Body of pancreas (tissue), 4 donors: ENCODE measurements around the gene FRMPD4. TPM values are rescaled to one million over a fixed set of nuclear protein-coding genes. Genes with fewer than 3 reads are reported as not detected.

Source experiments
- ATAC-seq: fragments of 150-250 bp; one replicate; pipeline ENCODE4 v1.9.1; 2016
- DNase-seq, 4 donors: peaks; one replicate each; pipeline ENCODE4 v3.0.0-alpha.2; 2019
- H3K27ac ChIP-seq, 4 donors: fragments of 200-600 bp; sonication (generic); 1 replicate in 3 of 4; 2 replicates in 1 of 4; pipeline versions ENCODE4 v1.5.1 to v1.6.1; 2016 to 2019; ENCODE audit warnings: mild to moderate bottlenecking in 1 of 4, mixed read lengths in 1 of 4, moderate library complexity in 1 of 4
- H3K27me3 ChIP-seq, 2 donors: fragments of 200-600 bp; sonication (generic); one replicate each; pipeline ENCODE4 v1.6.0; 2016; ENCODE audit warnings: mild to moderate bottlenecking in 1 of 2
- H3K36me3 ChIP-seq, 2 donors: fragments of 200-600 bp; sonication (generic); replicated peaks in 1 of 2; 2 replicates each; pipeline ENCODE4 v1.5.1; 2016; ENCODE audit warnings: low read depth in 2 of 2; ENCODE audit not compliant: insufficient read depth in 1 of 2
- H3K4me1 ChIP-seq: fragments of 200-600 bp; sonication (generic); one replicate; pipeline ENCODE4 v1.6.0; 2016
- H3K4me3 ChIP-seq, 2 donors: fragments of 200-600 bp; sonication (generic); 1 replicate in 1 of 2; 2 replicates in 1 of 2; pipeline ENCODE4 v1.5.1; 2016 to 2019
- H3K9me3 ChIP-seq, 3 donors: fragments of 200-600 bp; sonication (generic); 1 replicate in 2 of 3; 2 replicates in 1 of 3; pipeline ENCODE4 v1.5.1; 2016
- POLR2A ChIP-seq, 3 donors: fragments of 450-650 bp; IDR thresholded peaks; one replicate each; pipeline ENCODE4 v1.6.1; 2016; ENCODE audit warnings: antibody characterized with exemption in 3 of 3, mild to moderate bottlenecking in 2 of 3
- WGBS, 2 donors: methylation state at CpG; one replicate each; pipeline ENCODE4 v1.1.5; 2017; 5-methylcytosine and 5-hydroxymethylcytosine counted together
- intact Hi-C: fragments of 100-400 bp; cut with DNase I; formaldehyde crosslinking; loops from one replicate; pipeline ENCODE4 v1.15.1; 2023
- total RNA-seq, 2 donors: library from RNA; depleted of rRNA; stranded (reverse); fragments of >200 nt; gene quantifications; one replicate each; pipeline ENCODE4 v1.1.0, GENCODE V29; 2016
- TF ChIP-seq, protein P1 (sequence below), 7 experiments: fragments of 450-650 bp in 4 of 7; fragments of 200-600 bp in 3 of 7; sonication (generic) in 3 of 7; IDR thresholded peaks; one replicate each; pipeline ENCODE4 v1.5.1; 2016 to 2019; ENCODE audit warnings: antibody characterized with exemption in 7 of 7

The FRMPD4 gene
- total RNA-seq, 2 donors from 2014 or later: 0.26 TPM; not detected in 1

GRCh38 chrX:12441381-12442128, 303.3 kb downstream of the FRMPD4 start:
- Histone ChIP-seq H3K27ac (no peak overlapping the region), H3K9me3 (no peaks in the 10 kb centered on the region), H3K36me3 (no peaks in the 10 kb centered on the region), H3K4me3 (no peak overlapping the region), H3K4me1 (no peaks in the 10 kb centered on the region), H3K27me3 (no peaks in the 10 kb centered on the region)
- TF ChIP-seq POLR2A (IDR thresholded peaks at IDR 0.05): no peak
- TF ChIP-seq, protein P1, sequence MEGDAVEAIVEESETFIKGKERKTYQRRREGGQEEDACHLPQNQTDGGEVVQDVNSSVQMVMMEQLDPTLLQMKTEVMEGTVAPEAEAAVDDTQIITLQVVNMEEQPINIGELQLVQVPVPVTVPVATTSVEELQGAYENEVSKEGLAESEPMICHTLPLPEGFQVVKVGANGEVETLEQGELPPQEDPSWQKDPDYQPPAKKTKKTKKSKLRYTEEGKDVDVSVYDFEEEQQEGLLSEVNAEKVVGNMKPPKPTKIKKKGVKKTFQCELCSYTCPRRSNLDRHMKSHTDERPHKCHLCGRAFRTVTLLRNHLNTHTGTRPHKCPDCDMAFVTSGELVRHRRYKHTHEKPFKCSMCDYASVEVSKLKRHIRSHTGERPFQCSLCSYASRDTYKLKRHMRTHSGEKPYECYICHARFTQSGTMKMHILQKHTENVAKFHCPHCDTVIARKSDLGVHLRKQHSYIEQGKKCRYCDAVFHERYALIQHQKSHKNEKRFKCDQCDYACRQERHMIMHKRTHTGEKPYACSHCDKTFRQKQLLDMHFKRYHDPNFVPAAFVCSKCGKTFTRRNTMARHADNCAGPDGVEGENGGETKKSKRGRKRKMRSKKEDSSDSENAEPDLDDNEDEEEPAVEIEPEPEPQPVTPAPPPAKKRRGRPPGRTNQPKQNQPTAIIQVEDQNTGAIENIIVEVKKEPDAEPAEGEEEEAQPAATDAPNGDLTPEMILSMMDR (IDR thresholded peaks at IDR 0.05): no peak
- WGBS, 2 donors: 34 to 40% methylated on average over 3 of the region's 3 CpGs
- DNase-seq (peak in 1 of 4 donors; percentile 2), ATAC-seq (no peak)
- intact Hi-C loops: no loop called here

GRCh38 chrX:12443534-12444098, 305.3 kb downstream of the FRMPD4 start:
- Histone ChIP-seq H3K36me3 (no peaks in the 10 kb centered on the region), H3K4me3 (no peak overlapping the region), H3K9me3 (no peaks in the 10 kb centered on the region), H3K4me1 (no peaks in the 10 kb centered on the region), H3K27me3 (no peaks in the 10 kb centered on the region), H3K27ac (no peak overlapping the region)
- DNase-seq (no peak), ATAC-seq (no peak)
- WGBS, 2 donors: 53 to 58% methylated on average over 7 of the region's 7 CpGs
- TF ChIP-seq, protein P1 (IDR thresholded peaks at IDR 0.05): no peak
- no peak for TF ChIP-seq POLR2A (IDR thresholded peaks at IDR 0.05)
- intact Hi-C loops: no loop called here

GRCh38 chrX:12446342-12447075, 308.2 kb downstream of the FRMPD4 start:
- WGBS, 2 donors: 61 to 68% methylated on average over 2 of the region's 7 CpGs
- ATAC-seq (no peak), DNase-seq (no peak)
- TF ChIP-seq POLR2A (IDR thresholded peaks at IDR 0.05): no peak
- TF ChIP-seq, protein P1 (IDR thresholded peaks at IDR 0.05): no peak
- H3K4me3 ChIP-seq: no peak overlapping the region
- H3K4me1 ChIP-seq: no peaks in the 10 kb centered on the region
- no peaks in the 10 kb centered on the region for H3K36me3 ChIP-seq
- H3K27ac ChIP-seq: no peak overlapping the region
- H3K9me3 ChIP-seq: no peaks in the 10 kb centered on the region
- intact Hi-C loops: no loop called here
- no peaks in the 10 kb centered on the region for H3K27me3 ChIP-seq

GRCh38 chrX:12447448-12448064, 309.3 kb downstream of the FRMPD4 start:
- WGBS, 2 donors: 16 to 32% methylated on average over 5 of the region's 5 CpGs

More at GRCh38 chrX:12447448-12448064, 309.3 kb downstream of the FRMPD4 start:
- no peaks in the 10 kb centered on the region for H3K36me3 ChIP-seq
- no peak overlapping the region for H3K27ac ChIP-seq
- H3K9me3 ChIP-seq: no peaks in the 10 kb centered on the region
- no peaks in the 10 kb centered on the region for H3K4me1 ChIP-seq
- intact Hi-C loops: no loop called here
- no peaks in the 10 kb centered on the region for H3K27me3 ChIP-seq
- no peak for DNase-seq
- ATAC-seq: no peak
- TF ChIP-seq, protein P1 (IDR thresholded peaks at IDR 0.05): no peak
- no peak for TF ChIP-seq POLR2A (IDR thresholded peaks at IDR 0.05)
- H3K4me3 ChIP-seq: no peak overlapping the region
